DMS79 (cell line): ENCODE data around the gene CLDN10.

Source experiments
- DNase-seq: peaks from one replicate; lab custom pipeline; 2025; lab: John Stamatoyannopoulos, UW

The CLDN10 gene

DNA sequence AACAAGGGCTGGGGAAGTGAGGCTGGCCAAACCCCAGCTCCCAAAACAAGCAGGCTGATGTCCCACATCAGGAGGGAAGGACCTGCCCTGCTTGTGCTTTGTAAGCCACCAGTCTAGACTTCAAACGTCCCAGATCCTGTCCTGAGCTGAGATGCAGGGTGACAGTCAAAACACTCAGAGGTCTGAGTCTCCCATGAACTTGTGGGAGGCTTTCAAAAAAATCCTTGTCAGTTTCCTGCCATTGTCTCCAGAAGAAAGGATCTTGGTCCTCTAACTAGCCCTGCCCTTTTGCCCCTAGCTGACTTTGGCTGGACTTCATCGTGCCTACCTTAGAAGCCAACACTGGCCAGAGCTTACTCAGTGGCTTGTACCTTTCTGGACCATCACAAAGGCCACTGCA is 48.7 kb downstream of the CLDN10 start:
- DNase-seq: no peak

DNA sequence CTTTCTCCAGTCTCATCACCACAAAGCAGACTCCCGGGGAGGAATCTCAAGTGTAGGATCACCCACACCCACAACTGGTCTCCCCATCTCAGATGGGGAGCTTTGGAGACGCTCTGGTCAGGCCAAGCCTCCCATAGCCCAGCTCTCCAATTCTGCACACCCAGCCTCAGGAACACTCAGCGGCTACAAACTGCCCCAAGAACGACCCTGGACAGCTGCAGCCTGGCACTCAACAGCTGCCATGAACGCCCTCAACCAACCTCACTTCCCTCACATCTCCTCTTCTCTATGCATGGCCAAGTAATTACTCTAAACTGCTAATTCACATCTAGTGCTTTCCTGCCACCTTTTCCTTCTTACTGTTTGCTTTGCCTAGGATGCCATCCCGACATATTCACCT is 49.4 kb downstream of the CLDN10 start:
- no peak for DNase-seq

DNA sequence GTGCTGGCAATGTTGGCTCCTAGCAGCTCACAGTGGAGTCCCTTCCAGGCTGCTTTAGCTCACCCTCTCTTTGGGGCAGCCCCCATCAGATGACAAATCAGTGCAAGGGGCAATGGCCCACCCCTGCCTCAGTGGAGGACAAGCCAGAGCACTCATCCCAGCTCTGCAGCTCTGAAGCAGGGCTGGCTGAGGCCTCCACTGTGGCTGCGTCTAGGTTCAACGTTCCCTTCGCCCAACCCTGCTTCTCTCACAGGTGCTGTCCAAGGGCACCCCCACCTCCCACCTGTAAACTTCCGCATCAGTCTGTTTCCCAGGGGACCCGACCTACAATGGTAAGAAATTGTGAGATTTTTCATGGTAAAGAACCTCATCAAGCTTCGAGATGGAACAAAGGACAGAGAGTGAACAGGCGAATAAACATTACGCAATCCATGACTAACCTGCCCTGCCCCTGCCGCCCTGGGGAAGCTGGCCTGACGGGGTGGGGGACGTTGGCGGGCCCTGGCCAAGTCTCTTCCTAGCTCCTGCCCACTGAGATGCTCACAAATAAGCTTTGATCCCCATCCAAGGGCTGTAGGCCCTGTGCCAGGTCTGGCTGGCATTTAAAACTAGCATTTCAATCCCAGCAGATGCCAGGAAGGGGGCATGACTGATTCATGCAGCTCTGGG is 51.5 kb downstream of the CLDN10 start:
- DNase-seq: no peak

DNA sequence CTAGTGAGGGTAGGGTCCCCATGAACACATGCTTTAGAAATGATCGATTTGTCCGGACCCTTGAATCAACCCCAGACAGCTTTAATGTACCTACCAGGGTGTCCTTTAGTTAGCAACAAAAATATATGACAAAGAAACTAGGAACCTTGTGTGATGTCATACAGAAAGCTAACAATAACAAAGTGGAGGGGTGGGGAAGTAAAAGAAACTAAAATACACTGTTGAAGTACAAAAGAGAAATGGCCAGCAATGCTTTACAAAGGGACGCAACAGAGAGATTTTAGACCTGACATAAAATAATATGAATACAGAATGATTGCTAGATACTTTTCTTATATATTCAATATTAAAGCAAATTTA is 52.0 kb downstream of the CLDN10 start:
- DNase-seq: no peak

GRCh38 chr13:95605448-95606125 is 53.1 kb downstream of the CLDN10 start:
- no peak for DNase-seq

DNA sequence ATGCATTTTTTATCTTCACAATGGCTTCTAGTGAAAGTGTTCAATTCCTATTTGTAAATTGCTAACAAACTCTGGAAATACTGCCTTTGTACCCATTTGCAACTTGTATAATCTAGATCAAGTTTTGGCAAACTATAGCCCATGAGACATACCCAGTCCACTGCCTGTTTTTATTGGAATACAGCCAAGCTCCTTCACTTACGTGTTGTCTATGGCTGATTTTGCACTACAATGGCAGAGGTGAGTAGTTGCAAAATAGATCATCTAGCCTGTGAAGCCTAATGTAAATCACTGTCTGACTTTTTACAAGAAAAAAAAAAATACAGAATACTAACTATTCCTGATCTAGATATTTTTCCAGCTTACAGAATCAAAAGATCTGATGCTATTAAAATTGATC is 54.8 kb downstream of the CLDN10 start:
- no peak for DNase-seq

DNA sequence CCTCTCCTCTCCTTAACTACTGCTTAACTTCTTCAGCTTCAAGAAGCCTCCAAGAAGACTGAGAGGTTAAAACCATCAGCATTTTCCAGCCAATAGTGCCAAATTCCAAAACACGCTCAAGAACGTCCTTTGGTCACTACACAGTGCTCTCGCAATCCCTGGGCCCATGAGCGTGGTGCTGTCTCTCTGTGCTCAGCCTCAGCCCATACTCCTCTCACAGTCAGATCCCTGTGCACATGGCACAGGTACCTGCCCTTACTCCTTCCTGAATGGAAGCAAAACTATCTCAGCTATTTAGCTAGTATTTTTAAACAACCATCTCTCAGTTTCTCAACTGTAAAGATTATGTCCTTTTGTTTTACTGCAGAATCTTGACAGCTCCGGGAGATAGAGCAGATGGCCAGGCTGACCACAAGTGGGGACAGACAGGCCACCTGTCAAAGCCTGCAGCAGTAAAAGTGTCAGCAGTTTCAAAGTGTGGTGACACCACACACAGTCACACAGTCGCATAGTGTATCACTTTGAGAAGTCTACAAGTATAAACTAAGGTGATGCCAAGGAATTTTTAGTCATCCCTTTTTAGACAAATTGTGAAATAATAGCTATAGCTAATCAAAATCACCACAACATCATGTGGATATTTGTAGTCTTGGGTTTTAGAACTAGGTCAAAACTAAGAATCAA is 56.3 kb downstream of the CLDN10 start:
- DNase-seq: no peak

DNA sequence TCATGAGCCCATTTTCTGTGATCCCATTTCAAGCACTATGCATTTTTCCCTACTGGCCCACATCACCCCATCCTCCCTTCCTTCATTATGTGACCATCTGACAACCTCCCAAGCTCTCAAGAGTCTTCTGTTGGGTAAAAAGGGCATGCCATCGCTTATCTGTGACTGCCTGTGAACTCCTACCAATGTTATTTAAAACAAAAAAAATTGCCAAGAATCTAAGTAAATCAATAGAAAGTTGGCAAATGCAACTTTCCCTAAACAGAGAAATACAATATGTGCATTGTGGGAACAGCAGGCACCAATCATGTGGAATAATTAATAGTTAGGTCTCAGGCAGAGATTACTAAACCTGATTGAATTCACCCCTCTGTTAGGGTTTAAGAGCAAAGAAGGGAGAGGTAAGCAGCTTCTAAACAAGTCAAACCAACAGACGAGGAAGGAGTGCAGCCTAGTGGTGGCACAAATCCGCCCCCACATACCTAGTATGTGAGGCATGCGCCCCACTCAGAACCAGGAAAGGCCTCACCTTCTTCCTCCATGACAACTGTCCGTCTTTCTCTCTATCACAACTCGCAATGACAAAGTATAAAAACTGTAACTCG is 62.2 kb downstream of the CLDN10 start:
- DNase-seq: no peak

GRCh38 chr13:95615539-95615938 is 63.0 kb downstream of the CLDN10 start:
- no peak for DNase-seq

GRCh38 chr13:95620030-95620824 is 67.7 kb downstream of the CLDN10 start:
- no peak for DNase-seq

GRCh38 chr13:95620825-95621498 is 68.4 kb downstream of the CLDN10 start:
- DNase-seq: no peak

GRCh38 chr13:95623141-95623540 is 70.6 kb downstream of the CLDN10 start:
- DNase-seq: no peak

DNA sequence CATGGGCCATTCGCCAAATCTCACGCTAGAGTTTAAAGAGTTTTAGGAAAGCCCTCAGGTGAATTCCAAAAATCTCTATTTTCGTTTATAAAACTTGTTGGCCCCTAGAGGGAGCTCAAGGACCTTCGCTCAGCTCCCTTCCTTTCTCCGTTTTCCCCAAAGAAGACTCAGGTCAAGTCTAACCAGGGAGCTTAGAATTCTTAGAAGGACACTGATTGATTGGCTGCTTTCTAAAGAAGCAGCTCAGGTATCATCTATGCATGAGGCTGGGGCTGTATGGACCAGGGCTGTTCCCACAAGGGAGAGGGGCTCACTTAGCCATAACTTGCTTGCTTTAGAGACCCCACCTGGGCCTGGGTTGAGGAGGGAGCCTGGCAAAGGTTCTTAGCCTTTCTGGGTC is 71.5 kb downstream of the CLDN10 start:
- peak; percentile 23 for DNase-seq

DNA sequence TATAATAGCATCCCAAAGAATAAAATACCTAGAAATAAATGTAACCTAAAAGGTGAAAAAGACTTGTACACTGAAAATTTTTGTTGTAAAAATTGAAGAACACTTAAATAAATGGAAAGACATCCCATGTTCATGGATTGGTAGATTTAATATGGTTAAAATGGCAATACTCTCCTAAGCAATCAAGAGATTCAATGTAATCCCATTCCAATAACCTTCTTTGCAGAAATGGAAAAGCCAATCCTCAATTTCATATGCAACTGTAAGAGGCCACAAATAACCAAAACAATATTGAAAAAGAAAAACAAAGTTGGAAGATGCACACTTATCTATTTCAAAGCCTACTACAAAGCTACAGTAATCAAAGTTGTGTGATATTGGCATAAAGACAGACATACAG is 74.2 kb downstream of the CLDN10 start:
- DNase-seq: no peak

GRCh38 chr13:95627590-95627989 is 75.1 kb downstream of the CLDN10 start:
- no peak for DNase-seq

GRCh38 chr13:95628488-95628887 is 76.0 kb downstream of the CLDN10 start:
- no peak for DNase-seq

GRCh38 chr13:95629071-95629470 is 76.6 kb downstream of the CLDN10 start:
- DNase-seq: no peak
